Measurements from ENCODE around the gene ZNF606. TPM values are rescaled to one million over a fixed set of nuclear protein-coding genes. Genes with fewer than 3 reads are reported as not detected.

The ZNF606 gene
- total and polyA plus RNA-seq, 2 experiments from 2014 or later, result 13.6 to 55.6 TPM

- TF ChIP-seq, protein P1, sequence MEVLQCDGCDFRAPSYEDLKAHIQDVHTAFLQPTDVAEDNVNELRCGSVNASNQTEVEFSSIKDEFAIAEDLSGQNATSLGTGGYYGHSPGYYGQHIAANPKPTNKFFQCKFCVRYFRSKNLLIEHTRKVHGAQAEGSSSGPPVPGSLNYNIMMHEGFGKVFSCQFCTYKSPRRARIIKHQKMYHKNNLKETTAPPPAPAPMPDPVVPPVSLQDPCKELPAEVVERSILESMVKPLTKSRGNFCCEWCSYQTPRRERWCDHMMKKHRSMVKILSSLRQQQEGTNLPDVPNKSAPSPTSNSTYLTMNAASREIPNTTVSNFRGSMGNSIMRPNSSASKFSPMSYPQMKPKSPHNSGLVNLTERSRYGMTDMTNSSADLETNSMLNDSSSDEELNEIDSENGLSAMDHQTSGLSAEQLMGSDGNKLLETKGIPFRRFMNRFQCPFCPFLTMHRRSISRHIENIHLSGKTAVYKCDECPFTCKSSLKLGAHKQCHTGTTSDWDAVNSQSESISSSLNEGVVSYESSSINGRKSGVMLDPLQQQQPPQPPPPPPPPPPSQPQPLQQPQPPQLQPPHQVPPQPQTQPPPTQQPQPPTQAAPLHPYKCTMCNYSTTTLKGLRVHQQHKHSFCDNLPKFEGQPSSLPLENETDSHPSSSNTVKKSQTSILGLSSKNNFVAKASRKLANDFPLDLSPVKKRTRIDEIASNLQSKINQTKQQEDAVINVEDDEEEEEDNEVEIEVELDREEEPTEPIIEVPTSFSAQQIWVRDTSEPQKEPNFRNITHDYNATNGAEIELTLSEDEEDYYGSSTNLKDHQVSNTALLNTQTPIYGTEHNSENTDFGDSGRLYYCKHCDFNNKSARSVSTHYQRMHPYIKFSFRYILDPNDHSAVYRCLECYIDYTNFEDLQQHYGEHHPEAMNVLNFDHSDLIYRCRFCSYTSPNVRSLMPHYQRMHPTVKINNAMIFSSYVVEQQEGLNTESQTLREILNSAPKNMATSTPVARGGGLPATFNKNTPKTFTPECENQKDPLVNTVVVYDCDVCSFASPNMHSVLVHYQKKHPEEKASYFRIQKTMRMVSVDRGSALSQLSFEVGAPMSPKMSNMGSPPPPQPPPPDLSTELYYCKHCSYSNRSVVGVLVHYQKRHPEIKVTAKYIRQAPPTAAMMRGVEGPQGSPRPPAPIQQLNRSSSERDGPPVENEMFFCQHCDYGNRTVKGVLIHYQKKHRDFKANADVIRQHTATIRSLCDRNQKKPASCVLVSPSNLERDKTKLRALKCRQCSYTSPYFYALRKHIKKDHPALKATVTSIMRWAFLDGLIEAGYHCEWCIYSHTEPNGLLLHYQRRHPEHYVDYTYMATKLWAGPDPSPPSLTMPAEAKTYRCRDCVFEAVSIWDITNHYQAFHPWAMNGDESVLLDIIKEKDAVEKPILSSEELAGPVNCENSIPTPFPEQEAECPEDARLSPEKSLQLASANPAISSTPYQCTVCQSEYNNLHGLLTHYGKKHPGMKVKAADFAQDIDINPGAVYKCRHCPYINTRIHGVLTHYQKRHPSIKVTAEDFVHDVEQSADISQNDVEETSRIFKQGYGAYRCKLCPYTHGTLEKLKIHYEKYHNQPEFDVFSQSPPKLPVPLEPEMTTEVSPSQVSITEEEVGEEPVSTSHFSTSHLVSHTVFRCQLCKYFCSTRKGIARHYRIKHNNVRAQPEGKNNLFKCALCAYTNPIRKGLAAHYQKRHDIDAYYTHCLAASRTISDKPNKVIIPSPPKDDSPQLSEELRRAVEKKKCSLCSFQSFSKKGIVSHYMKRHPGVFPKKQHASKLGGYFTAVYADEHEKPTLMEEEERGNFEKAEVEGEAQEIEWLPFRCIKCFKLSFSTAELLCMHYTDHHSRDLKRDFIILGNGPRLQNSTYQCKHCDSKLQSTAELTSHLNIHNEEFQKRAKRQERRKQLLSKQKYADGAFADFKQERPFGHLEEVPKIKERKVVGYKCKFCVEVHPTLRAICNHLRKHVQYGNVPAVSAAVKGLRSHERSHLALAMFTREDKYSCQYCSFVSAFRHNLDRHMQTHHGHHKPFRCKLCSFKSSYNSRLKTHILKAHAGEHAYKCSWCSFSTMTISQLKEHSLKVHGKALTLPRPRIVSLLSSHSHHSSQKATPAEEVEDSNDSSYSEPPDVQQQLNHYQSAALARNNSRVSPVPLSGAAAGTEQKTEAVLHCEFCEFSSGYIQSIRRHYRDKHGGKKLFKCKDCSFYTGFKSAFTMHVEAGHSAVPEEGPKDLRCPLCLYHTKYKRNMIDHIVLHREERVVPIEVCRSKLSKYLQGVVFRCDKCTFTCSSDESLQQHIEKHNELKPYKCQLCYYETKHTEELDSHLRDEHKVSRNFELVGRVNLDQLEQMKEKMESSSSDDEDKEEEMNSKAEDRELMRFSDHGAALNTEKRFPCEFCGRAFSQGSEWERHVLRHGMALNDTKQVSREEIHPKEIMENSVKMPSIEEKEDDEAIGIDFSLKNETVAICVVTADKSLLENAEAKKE (CRISPR knock-in tag; IDR thresholded peaks at IDR 0.05), result no peak
- no peak for TF ChIP-seq CREB1 (CRISPR knock-in tag; IDR thresholded peaks at IDR 0.05; ENCODE audit: low read depth)
- TF ChIP-seq STAT1 (IDR thresholded peaks at IDR 0.05; ENCODE audit: unreplicated experiment), result no peak
- no peak for TF ChIP-seq EZH2 (IDR thresholded peaks at IDR 0.05; ENCODE audit: low read depth, unreplicated experiment)
- TF ChIP-seq NANOG (IDR thresholded peaks at IDR 0.05; ENCODE audit: borderline replicate concordance), result no peak
Observed at GRCh38 chr19:57961785-57962184, 40.8 kb downstream of the ZNF606 start (continued).

- Mint-ChIP-seq H3K27ac (no peak overlapping the region), H3K27me3 (ENCODE audit: insufficient read depth, low read depth, poor library complexity) (peaks cover 5% of the 10 kb centered on the region), H3K4me1 (no peaks in the 10 kb centered on the region), H3K4me3 (no peak overlapping the region), H3K36me3 (ENCODE audit: low read depth) (peaks cover 26% of the 10 kb centered on the region), H3K9me3 (peaks cover 78% of the 10 kb centered on the region)
- Histone ChIP-seq H3F3A (replicated peaks; ENCODE audit: low read depth) (no peaks in the 10 kb centered on the region), H3K4me3 (no peak overlapping the region), H4K20me1 (replicated peaks; ENCODE audit: insufficient read depth) (no peaks in the 10 kb centered on the region), H3K27me3 (ENCODE audit: insufficient read depth) (no peaks in the 10 kb centered on the region), H3K27ac (ENCODE audit: low read depth) (no peak overlapping the region), H3K4me1 (ENCODE audit: insufficient read depth) (no peaks in the 10 kb centered on the region), H3K79me2 (replicated peaks; ENCODE audit: insufficient read depth) (no peaks in the 10 kb centered on the region), H3K36me3 (ENCODE audit: insufficient read depth) (no peaks in the 10 kb centered on the region), H2AFZ (no peak overlapping the region), H3K9me2 (ENCODE audit: insufficient read depth) (0 out of 2 replicates have a peak, but pooled peaks cover 3% of the 10 kb centered on the region), H3K4me2 (no peak overlapping the region)
- no peak for ATAC-seq
- DNase-seq (ENCODE audit: low spot score), result no peak
- TF ChIP-seq JUNB (IDR thresholded peaks at IDR 0.05; ENCODE audit: unreplicated experiment) (no peak), EZH2phosphoT487 (IDR thresholded peaks at IDR 0.05; ENCODE audit: unreplicated experiment) (no peak), NANOG (IDR thresholded peaks at IDR 0.05; ENCODE audit: borderline replicate concordance) (no peak), ETS1 (IDR thresholded peaks at IDR 0.05) (no peak), POLR2AphosphoS5 (IDR thresholded peaks at IDR 0.05; ENCODE audit: low read depth) (no peak), ZNF114 (CRISPR knock-in tag; IDR thresholded peaks at IDR 0.05) (no peak)
- TF ChIP-seq, protein P1 (CRISPR knock-in tag; IDR thresholded peaks at IDR 0.05), result no peak
Observed at GRCh38 chr19:57954996-57955395, 47.6 kb downstream of the ZNF606 start.

All from GM23338 (cell line).